ENCODE data around the gene LPP. TPM values are rescaled to one million over a fixed set of nuclear protein-coding genes. Genes with fewer than 3 reads are reported as not detected.

The LPP gene
- polyA plus RNA-seq, 3 donors, result 14.1 to 23.2 (median 15.3) TPM

- H3K36me3 ChIP-seq (replicated peaks in 1 of 2; ENCODE audit: control insufficient read depth in 1 of 2, insufficient read depth in 2 of 2, low read length in 2 of 2), result no peaks in the 10 kb centered on the region
- no peak overlapping the region for H3K9ac ChIP-seq (ENCODE audit: insufficient read depth, low read length, poor library complexity, severe bottlenecking)
- H4K20me1 ChIP-seq (ENCODE audit: insufficient read depth, low read length), result no peaks in the 10 kb centered on the region
- intact Hi-C loops (cut with micrococcal nuclease), result no loop called here
- peaks cover 21% of the 10 kb centered on the region for H3K4me1 Mint-ChIP-seq
- no peaks in the 10 kb centered on the region for H3K9me3 Mint-ChIP-seq
- no peak overlapping the region for H3K4me3 ChIP-seq (replicated peaks in 1 of 3; ENCODE audit: low read depth in 2 of 3, low read length in 3 of 3)
- peaks cover 15 to 31% of the 10 kb centered on the region in 2 donors for H3K4me1 ChIP-seq (ENCODE audit: control insufficient read depth in 1 of 2, insufficient read depth in 2 of 2, low read length in 2 of 2)
- TF ChIP-seq, protein P1, sequence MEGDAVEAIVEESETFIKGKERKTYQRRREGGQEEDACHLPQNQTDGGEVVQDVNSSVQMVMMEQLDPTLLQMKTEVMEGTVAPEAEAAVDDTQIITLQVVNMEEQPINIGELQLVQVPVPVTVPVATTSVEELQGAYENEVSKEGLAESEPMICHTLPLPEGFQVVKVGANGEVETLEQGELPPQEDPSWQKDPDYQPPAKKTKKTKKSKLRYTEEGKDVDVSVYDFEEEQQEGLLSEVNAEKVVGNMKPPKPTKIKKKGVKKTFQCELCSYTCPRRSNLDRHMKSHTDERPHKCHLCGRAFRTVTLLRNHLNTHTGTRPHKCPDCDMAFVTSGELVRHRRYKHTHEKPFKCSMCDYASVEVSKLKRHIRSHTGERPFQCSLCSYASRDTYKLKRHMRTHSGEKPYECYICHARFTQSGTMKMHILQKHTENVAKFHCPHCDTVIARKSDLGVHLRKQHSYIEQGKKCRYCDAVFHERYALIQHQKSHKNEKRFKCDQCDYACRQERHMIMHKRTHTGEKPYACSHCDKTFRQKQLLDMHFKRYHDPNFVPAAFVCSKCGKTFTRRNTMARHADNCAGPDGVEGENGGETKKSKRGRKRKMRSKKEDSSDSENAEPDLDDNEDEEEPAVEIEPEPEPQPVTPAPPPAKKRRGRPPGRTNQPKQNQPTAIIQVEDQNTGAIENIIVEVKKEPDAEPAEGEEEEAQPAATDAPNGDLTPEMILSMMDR (IDR thresholded peaks at IDR 0.05), result no peak
- WGBS (ENCODE audit: insufficient coverage), result 100% methylated on average over 1 of the region's 3 CpGs
- H3K27me3 Mint-ChIP-seq (ENCODE audit: low read depth in 3 of 3), result no peaks in the 10 kb centered on the region
- H3K4me2 ChIP-seq (replicated peaks; ENCODE audit: extremely low read depth, low read length, poor library complexity, severe bottlenecking), result no peak overlapping the region
- H3K9me3 ChIP-seq (replicated peaks in 1 of 2; ENCODE audit: control insufficient read depth in 1 of 2, insufficient read depth in 1 of 2, low read length in 2 of 2), result no peaks in the 10 kb centered on the region
- H3K27ac Mint-ChIP-seq, result no peak overlapping the region
- no peak overlapping the region for H3K4me3 Mint-ChIP-seq
- H2AFZ ChIP-seq (ENCODE audit: insufficient read depth, low read depth, low read length, poor library complexity, severe bottlenecking), result no peak overlapping the region
- H3K27me3 ChIP-seq (ENCODE audit: control insufficient read depth in 2 of 2, insufficient read depth in 2 of 2, low read length in 2 of 2), result no peaks in the 10 kb centered on the region
- H3K79me2 ChIP-seq (ENCODE audit: insufficient read depth, low read length), result peaks cover 7% of the 10 kb centered on the region
- peaks cover 11 to 16% of the 10 kb centered on the region in 2 donors for H3K36me3 Mint-ChIP-seq
- H3K27ac ChIP-seq (ENCODE audit: low read depth in 1 of 2, low read length in 2 of 2), result no peak overlapping the region
- no peak for DNase-seq
Observed at GRCh38 chr3:188415196-188415595, 261.2 kb downstream of the LPP start.

DNA sequence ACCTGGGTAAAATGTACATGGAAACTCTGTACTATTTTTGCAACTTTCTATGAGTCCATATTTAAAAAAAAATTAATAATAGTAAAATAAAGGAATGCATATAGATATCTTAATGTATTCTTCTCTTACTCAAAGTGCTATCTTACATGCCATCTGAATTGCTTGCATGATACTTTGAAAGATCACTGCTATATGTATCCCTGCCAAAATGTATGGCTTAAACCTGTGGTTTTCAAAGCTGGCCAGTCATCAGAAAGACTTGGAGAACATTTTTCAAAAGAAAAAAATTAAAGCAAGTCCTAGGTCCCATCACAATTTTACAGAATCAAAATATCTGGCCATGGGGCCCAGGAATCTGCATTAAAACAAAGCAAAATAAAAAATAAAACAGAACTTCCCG, 262.1 kb downstream of the LPP start:
- peaks cover 24% of the 10 kb centered on the region for H3K4me1 Mint-ChIP-seq
- WGBS (ENCODE audit: insufficient coverage), result no CpG with 5 or more reads among the region's 1 CpG
- TF ChIP-seq, protein P1 (IDR thresholded peaks at IDR 0.05), result no peak
- Histone ChIP-seq H3K27me3 (ENCODE audit: control insufficient read depth in 2 of 2, insufficient read depth in 2 of 2, low read length in 2 of 2) (no peaks in the 10 kb centered on the region), H4K20me1 (ENCODE audit: insufficient read depth, low read length) (no peaks in the 10 kb centered on the region), H3K4me2 (replicated peaks; ENCODE audit: extremely low read depth, low read length, poor library complexity, severe bottlenecking) (no peak overlapping the region), H3K9me3 (replicated peaks in 1 of 2; ENCODE audit: control insufficient read depth in 1 of 2, insufficient read depth in 1 of 2, low read length in 2 of 2) (no peaks in the 10 kb centered on the region), H3K36me3 (replicated peaks in 1 of 2; ENCODE audit: control insufficient read depth in 1 of 2, insufficient read depth in 2 of 2, low read length in 2 of 2) (no peaks in the 10 kb centered on the region), H2AFZ (ENCODE audit: insufficient read depth, low read depth, low read length, poor library complexity, severe bottlenecking) (no peak overlapping the region), H3K79me2 (ENCODE audit: insufficient read depth, low read length) (peaks cover 7% of the 10 kb centered on the region), H3K9ac (ENCODE audit: insufficient read depth, low read length, poor library complexity, severe bottlenecking) (no peak overlapping the region), H3K27ac (ENCODE audit: low read depth in 1 of 2, low read length in 2 of 2) (no peak overlapping the region), H3K4me1 (ENCODE audit: control insufficient read depth in 1 of 2, insufficient read depth in 2 of 2, low read length in 2 of 2) (peaks cover 22 to 39% of the 10 kb centered on the region in 2 donors), H3K4me3 (replicated peaks in 1 of 3; ENCODE audit: low read depth in 2 of 3, low read length in 3 of 3) (no peak overlapping the region)
- H3K36me3 Mint-ChIP-seq, result peaks cover 11 to 14% of the 10 kb centered on the region in 2 donors
- no peaks in the 10 kb centered on the region for H3K27me3 Mint-ChIP-seq (ENCODE audit: low read depth in 3 of 3)
- no peak for DNase-seq
- H3K9me3 Mint-ChIP-seq, result no peaks in the 10 kb centered on the region
- intact Hi-C loops (cut with micrococcal nuclease), result no loop called here
- H3K4me3 Mint-ChIP-seq, result no peak overlapping the region
- H3K27ac Mint-ChIP-seq, result no peak overlapping the region

All from CD14-positive monocyte (primary cell).